ENCODE data around the gene ADAMTS12.
A peak's percentile ranks its signal among the peaks of the same experiment; 100 is the strongest.

ADAMTS12 gene

DNA sequence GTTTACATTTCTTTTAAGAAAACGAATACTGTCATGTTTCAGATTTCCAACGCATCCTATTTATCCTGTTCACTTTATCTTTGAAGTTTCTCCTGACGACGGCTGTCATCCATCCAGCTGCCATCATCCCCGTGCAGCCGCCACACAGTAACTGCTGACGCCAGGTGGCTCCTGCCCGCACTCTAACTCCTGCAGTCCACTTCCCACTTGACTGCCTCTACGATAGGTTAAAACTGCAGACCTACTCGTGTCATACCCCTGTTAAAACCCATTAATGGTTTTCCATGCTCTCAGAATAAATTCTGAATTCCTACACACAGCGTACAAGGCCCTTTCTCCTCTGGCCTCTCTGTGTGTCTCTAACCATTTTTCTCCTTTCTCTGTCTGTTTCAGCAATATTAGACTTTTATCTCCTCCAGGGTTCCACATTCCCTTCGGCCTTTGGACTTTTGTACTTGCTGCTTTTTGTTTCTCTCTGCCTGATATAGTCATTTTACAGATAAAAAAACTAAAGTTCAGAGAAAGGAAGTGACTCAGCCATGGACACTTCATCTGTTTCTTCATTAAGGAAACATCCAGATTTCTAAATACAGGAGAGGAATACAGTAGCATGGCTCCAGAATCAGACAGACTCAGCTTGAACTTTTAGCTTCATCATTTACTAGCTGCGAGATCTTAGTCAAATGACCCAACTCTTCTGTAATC lies 84.9 kb downstream of the ADAMTS12 start:
- no peak for TF ChIP-seq JUND (IDR thresholded peaks at IDR 0.05; ENCODE audit: low read depth)
- DNase-seq (ENCODE audit: low read depth in 1 of 2, low spot score in 1 of 2): peak in 1 of 2 experiments; percentile 16
- in situ Hi-C loops (cut with HindIII; ENCODE audit: low pct_unique_long_range_greater_than_20kb, low sequenced_read_pairs): no loop called here

DNA sequence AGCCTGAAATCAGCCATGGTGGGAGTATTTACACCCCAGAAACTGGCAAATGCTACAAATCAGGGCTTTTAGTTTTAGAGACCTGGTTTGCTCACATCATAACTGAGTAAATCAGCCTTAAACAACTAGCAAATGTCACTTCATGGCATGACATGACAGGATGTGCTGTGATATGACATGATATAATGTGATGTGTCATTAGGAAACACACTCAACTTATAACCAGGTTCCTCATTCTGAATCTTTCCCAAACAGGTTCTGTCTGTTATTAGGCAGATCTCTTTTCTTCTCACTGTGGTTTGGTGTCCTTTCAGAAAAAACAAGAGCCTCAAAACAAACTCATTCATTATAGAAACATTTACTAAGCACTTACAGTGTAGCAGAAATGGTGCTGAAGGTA lies 90.5 kb downstream of the ADAMTS12 start:
- no peak for TF ChIP-seq JUND (IDR thresholded peaks at IDR 0.05; ENCODE audit: low read depth)
- in situ Hi-C loops (cut with HindIII; ENCODE audit: low pct_unique_long_range_greater_than_20kb, low sequenced_read_pairs): no loop called here
- DNase-seq (ENCODE audit: low read depth in 1 of 2, low spot score in 1 of 2): no peak

DNA sequence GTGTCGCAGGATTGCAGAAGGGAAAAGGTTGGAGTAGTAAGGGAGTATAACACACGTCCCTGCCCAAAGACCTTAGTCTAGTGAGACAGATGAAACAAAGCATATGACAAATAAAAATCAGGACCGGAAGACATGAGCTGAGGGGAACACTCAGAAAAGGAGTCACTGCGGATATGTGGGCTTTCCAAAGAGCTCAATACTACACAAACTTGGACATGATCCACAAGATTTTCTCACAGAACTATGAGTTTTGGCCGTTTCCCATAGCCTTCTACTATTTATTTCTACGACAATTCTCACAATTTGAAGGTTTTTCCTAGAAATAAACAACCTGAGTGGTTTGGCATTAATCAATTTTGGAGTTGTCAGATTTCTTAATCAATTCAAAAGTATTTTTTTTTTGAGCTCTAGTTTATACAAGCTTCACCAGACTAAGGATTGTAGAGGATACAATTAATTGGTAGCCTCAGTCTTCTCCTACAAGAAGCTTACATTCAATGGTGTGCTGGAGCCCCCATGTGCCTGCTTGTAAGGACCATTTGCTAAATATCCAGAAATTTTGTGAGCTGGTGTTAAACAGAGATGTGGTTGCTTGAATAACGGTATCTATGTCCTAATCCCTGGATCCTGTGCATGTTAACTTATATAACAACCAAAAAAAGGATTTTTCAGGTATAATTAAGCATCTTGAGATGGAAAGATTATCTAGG lies 91.4 kb downstream of the ADAMTS12 start:
- in situ Hi-C loops (cut with HindIII; ENCODE audit: low pct_unique_long_range_greater_than_20kb, low sequenced_read_pairs): no loop called here
- no peak for TF ChIP-seq JUND (IDR thresholded peaks at IDR 0.05; ENCODE audit: low read depth)
- peak in 1 of 2 experiments; percentile 29 for DNase-seq (ENCODE audit: low read depth in 1 of 2, low spot score in 1 of 2)

DNA sequence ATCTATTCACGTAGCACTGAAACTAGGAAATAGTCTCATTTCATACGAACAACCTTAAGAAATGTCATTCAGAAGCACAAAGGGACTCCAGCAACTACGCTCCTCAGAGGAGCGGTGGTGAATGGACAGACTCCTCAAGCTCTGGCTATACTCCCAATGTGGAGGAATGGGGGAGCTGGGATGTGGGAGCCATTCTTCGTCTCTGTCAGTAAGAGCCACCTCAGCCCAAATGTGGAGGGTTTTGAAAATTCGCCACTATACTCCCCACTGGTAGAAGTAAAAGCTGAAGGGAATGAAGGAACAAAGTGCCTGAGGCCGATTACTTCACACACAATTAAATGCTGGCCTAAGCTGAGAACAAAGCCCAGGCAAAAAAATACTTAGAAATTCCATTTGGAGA lies 96.3 kb downstream of the ADAMTS12 start:
- no peak for TF ChIP-seq JUND (IDR thresholded peaks at IDR 0.05; ENCODE audit: low read depth)
- DNase-seq (ENCODE audit: low read depth in 1 of 2, low spot score in 1 of 2): no peak
- in situ Hi-C loops (cut with HindIII; ENCODE audit: low pct_unique_long_range_greater_than_20kb, low sequenced_read_pairs): no loop called here

- no peak for DNase-seq (ENCODE audit: low read depth in 1 of 2, low spot score in 1 of 2)
- in situ Hi-C loops (cut with HindIII; ENCODE audit: low pct_unique_long_range_greater_than_20kb, low sequenced_read_pairs): no loop called here
- TF ChIP-seq JUND (IDR thresholded peaks at IDR 0.05; ENCODE audit: low read depth): no peak
These were observed 97.1 kb downstream of the ADAMTS12 start for GRCh38 chr5:33794550-33795181.

DNA sequence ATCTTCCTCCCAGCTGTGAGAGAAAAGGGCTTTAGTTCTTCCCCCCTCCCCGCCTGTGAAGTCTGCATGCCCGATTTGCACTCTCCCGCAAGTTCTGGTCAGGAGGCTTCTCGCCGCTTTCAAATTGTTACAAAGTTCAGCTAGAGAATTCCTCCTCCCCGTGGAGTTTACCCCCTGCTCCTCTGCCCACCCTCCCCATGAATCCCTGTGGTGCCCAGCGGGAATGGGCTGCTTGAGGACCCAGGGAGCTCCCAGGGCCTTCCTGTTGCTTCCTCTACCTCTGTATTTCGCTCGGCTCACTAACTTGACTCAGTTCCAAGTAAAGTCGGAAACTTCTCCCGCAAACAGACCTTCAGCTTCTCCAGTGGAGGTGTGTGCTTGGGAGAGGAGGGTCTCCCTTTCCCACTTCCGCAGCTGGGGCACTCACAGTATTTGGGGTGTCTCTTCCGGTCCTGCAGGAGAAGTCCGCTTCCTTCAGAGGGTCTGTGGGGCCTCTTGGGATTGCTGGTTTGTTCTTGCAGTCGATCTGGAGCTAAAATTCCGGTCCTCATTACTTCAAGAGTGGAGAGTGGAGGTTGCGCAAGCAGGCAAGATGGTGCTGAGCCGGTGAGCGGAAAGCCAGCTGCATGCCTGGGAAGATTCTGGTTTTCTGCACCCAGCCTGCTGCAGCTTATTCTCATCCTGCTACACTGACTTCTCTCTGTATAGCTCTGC lies 97.8 kb downstream of the ADAMTS12 start:
- TF ChIP-seq JUND (IDR thresholded peaks at IDR 0.05; ENCODE audit: low read depth): no peak
- DNase-seq (ENCODE audit: low read depth in 1 of 2, low spot score in 1 of 2): no peak
- in situ Hi-C loops (cut with HindIII; ENCODE audit: low pct_unique_long_range_greater_than_20kb, low sequenced_read_pairs): no loop called here

DNA sequence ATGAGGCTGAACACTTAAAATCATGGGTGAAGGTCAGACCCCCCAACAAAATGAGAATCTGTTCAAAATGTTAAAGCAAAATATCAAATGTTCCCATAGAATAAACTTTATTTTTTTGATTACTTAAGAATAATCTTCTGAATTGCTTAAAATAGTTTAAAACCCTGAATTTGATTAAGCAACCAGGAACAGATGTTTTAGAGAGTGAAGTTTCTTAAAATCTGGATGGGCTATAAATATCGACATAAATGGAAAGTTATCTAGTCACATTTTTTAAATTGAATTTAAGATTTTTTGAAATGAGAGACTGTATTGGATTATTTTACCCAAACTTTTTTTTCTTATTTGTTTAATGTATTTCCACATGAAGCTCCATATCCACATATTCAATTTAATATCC lies 98.5 kb downstream of the ADAMTS12 start:
- no peak for DNase-seq (ENCODE audit: low read depth in 1 of 2, low spot score in 1 of 2)
- in situ Hi-C loops (cut with HindIII; ENCODE audit: low pct_unique_long_range_greater_than_20kb, low sequenced_read_pairs): no loop called here
- TF ChIP-seq JUND (IDR thresholded peaks at IDR 0.05; ENCODE audit: low read depth): no peak

DNA sequence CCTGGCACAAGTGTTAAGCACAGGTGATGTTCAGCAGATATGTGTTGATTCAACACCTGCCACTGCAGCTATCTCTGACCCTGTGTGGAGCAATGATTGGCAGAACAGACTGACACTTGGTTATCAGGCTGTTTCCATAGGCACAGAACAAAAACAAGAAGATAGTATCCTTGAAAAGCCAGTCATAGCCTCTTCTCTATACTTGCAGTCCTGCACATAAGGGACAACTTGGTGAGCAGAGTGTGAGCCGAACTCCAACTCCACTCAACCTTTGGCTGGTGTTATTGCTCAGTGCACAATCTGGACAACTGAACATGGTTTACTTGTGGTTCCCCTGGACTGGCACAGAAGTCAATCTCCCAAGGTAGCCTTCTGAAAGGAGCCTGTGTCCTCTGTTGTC lies 99.2 kb downstream of the ADAMTS12 start:
- in situ Hi-C loops (cut with HindIII; ENCODE audit: low pct_unique_long_range_greater_than_20kb, low sequenced_read_pairs): no loop called here
- DNase-seq (ENCODE audit: low read depth in 1 of 2, low spot score in 1 of 2): no peak
- no peak for TF ChIP-seq JUND (IDR thresholded peaks at IDR 0.05; ENCODE audit: low read depth)

- no peak for DNase-seq (ENCODE audit: low read depth in 1 of 2, low spot score in 1 of 2)
- in situ Hi-C loops (cut with HindIII; ENCODE audit: low pct_unique_long_range_greater_than_20kb, low sequenced_read_pairs): no loop called here
- no peak for TF ChIP-seq JUND (IDR thresholded peaks at IDR 0.05; ENCODE audit: low read depth)
These were observed 102.2 kb downstream of the ADAMTS12 start for GRCh38 chr5:33789567-33789957.

- no peak for TF ChIP-seq JUND (IDR thresholded peaks at IDR 0.05; ENCODE audit: low read depth)
- no peak for DNase-seq (ENCODE audit: low read depth in 1 of 2, low spot score in 1 of 2)
- in situ Hi-C loops (cut with HindIII; ENCODE audit: low pct_unique_long_range_greater_than_20kb, low sequenced_read_pairs): no loop called here
These were observed 102.7 kb downstream of the ADAMTS12 start for GRCh38 chr5:33788922-33789566.

GRCh38 chr5:33785571-33785970 lies 106.2 kb downstream of the ADAMTS12 start:
- TF ChIP-seq JUND (IDR thresholded peaks at IDR 0.05; ENCODE audit: low read depth): no peak
- DNase-seq (ENCODE audit: low read depth in 1 of 2, low spot score in 1 of 2): peak in 1 of 2 experiments; percentile 68
- in situ Hi-C loops (cut with HindIII; ENCODE audit: low pct_unique_long_range_greater_than_20kb, low sequenced_read_pairs): no loop called here

DNA sequence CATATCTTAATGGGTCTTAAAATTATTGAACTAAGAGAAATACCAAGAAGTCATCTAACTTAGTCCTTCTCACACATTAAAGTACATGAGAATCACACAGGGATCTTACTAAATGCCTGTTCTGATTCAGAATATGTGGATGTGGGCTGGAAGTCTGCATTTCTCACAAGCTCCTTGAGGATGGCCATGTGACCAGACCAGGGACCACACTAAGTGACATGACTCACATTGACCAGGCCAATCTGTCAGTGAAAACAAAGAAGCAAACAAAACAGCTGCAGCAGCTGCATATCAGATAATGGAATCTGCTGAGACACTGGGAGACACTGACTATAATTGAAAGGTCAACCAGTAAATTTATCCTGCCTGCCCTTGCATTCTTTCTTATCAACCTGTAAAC lies 110.5 kb downstream of the ADAMTS12 start:
- in situ Hi-C loops (cut with HindIII; ENCODE audit: low pct_unique_long_range_greater_than_20kb, low sequenced_read_pairs): no loop called here
- no peak for TF ChIP-seq JUND (IDR thresholded peaks at IDR 0.05; ENCODE audit: low read depth)
- no peak for DNase-seq (ENCODE audit: low read depth in 1 of 2, low spot score in 1 of 2)

Data from T47D (cell line).